ENCODE data around the gene AGPAT1. TPM values are rescaled to one million over a fixed set of nuclear protein-coding genes. Genes with fewer than 3 reads are reported as not detected.
A peak's percentile ranks its signal among the peaks of the same experiment; 100 is the strongest.

Gene AGPAT1
- polyA plus RNA-seq, 1 of the 3 experiments (the other 2 are of a cell fraction): 118 TPM

GRCh38 chr6:32129297-32130088 lies 46.4 kb downstream of the AGPAT1 start:
- CTCF ChIA-PET: interaction anchor here (0.6 to 6.2 kb wide), 9 partner anchors 12 to 171 kb away, joined by 3 to 43 read pairs (median 5); partner anchors contain the start of gene TNXB
- Histone ChIP-seq H2AFZ (ENCODE audit: low read depth) (peak overlapping the region; percentile 89), H3K4me2 (peak overlapping the region; percentile 98), H3K4me1 (ENCODE audit: control insufficient read depth in 1 of 2, insufficient read depth in 2 of 2, low read depth in 1 of 2, low read length in 1 of 2) (peaks cover 18 to 22% of the 10 kb centered on the region in 2 experiments; a peak in 3 of 4 replicates), H3K27ac (ENCODE audit: low read depth in 2 of 2, low read length in 1 of 2) (peak overlapping the region; percentile 66 to 83), H3F3A (replicated peaks; ENCODE audit: insufficient read depth) (peaks cover 5% of the 10 kb centered on the region), H3K27me3 (ENCODE audit: insufficient read depth) (no peaks in the 10 kb centered on the region), H3K4me3 (ENCODE audit: low read depth in 2 of 2, low read length in 1 of 2) (peak overlapping the region; percentile 58 to 97), H3K79me2 (ENCODE audit: insufficient read depth) (peaks cover 33% of the 10 kb centered on the region; the same call in 1 of the 2 replicates), H4K20me1 (ENCODE audit: insufficient read depth) (no peaks in the 10 kb centered on the region), H3K36me3 (replicated peaks in 1 of 2; ENCODE audit: control insufficient read depth in 1 of 2, insufficient read depth in 2 of 2, low read length in 1 of 2) (peaks cover 9 to 10% of the 10 kb centered on the region in 2 experiments), H3K9me2 (no peaks in the 10 kb centered on the region), H3K9ac (peak overlapping the region; percentile 83), H3K9me3 (no peaks in the 10 kb centered on the region)
- POLR2A ChIA-PET: interaction anchor here (0.9 to 1.9 kb wide), 6 partner anchors 11 to 66 kb away, joined by 3 to 6 read pairs (median 3); partner anchors contain the start of gene AGPAT1
- WGBS (ENCODE audit: low lambda C conversion rate): 30% methylated on average over 20 of the region's 22 CpGs
- DNase-seq: no peak
- TF ChIP-seq POLR2AphosphoS5 (IDR thresholded peaks at IDR 0.05; ENCODE audit: low read depth, low read length): no peak
- TF ChIP-seq NFIC (IDR thresholded peaks at IDR 0.05; ENCODE audit: borderline replicate concordance): peak; percentile 86

- peak overlapping the region; percentile 98 for H3K4me2 ChIP-seq
- peak overlapping the region; percentile 58 to 97 for H3K4me3 ChIP-seq (ENCODE audit: low read depth in 2 of 2, low read length in 1 of 2)
- H3K9ac ChIP-seq: 0 out of 2 replicates have a peak overlapping the region, but pooled peaks have one; percentile 83
- H3K79me2 ChIP-seq (ENCODE audit: insufficient read depth): peaks cover 36% of the 10 kb centered on the region; the same call in 1 of the 2 replicates
- no peaks in the 10 kb centered on the region for H3K9me3 ChIP-seq
- H3K36me3 ChIP-seq (replicated peaks in 1 of 2; ENCODE audit: control insufficient read depth in 1 of 2, insufficient read depth in 2 of 2, low read length in 1 of 2): peaks cover 11 to 13% of the 10 kb centered on the region in 2 experiments
- H2AFZ ChIP-seq (ENCODE audit: low read depth): no peak overlapping the region
- 72% methylated on average over 7 of the region's 13 CpGs for WGBS (ENCODE audit: low lambda C conversion rate)
- peak overlapping the region; percentile 18 to 66; a peak in 2 of 4 replicates for H3K27ac ChIP-seq (ENCODE audit: low read depth in 2 of 2, low read length in 1 of 2)
- ChIA-PET CTCF (interaction anchor here (1.0 to 6.2 kb wide), 7 partner anchors 11 to 740 kb away, joined by 3 to 43 read pairs (median 6); partner anchors contain the start of gene TNXB), POLR2A (interaction anchor here (0.5 to 1.9 kb wide), 5 partner anchors 11 to 1422 kb away, joined by 3 to 6 read pairs (median 4); partner anchors contain the start of gene ZBTB12)
- peaks cover 18 to 22% of the 10 kb centered on the region in 2 experiments; a peak in 3 of 4 replicates for H3K4me1 ChIP-seq (ENCODE audit: control insufficient read depth in 1 of 2, insufficient read depth in 2 of 2, low read depth in 1 of 2, low read length in 1 of 2)
- peaks cover 5% of the 10 kb centered on the region for H3F3A ChIP-seq (replicated peaks; ENCODE audit: insufficient read depth)
- no peaks in the 10 kb centered on the region for H3K9me2 ChIP-seq
- no peaks in the 10 kb centered on the region for H4K20me1 ChIP-seq (ENCODE audit: insufficient read depth)
- no peak for DNase-seq
- no peaks in the 10 kb centered on the region for H3K27me3 ChIP-seq (ENCODE audit: insufficient read depth)
- TF ChIP-seq ZBTB33 (IDR thresholded peaks at IDR 0.05; ENCODE audit: borderline replicate concordance, low read depth) (no peak), FOXM1 (IDR thresholded peaks at IDR 0.05; ENCODE audit: low read depth) (no peak), POLR2AphosphoS5 (IDR thresholded peaks at IDR 0.05; ENCODE audit: low read depth, low read length) (no peak), NRF1 (IDR thresholded peaks at IDR 0.05; ENCODE audit: low read depth, low read length) (no peak), RAD21 (IDR thresholded peaks at IDR 0.05; ENCODE audit: low read length) (no peak), MEF2A (IDR thresholded peaks at IDR 0.05; ENCODE audit: borderline replicate concordance, low read depth) (no peak), YY1 (IDR thresholded peaks at IDR 0.05; ENCODE audit: low read depth) (no peak), FOSL2 (IDR thresholded peaks at IDR 0.05; ENCODE audit: borderline replicate concordance, low read depth) (no peak), CTCF (IDR thresholded peaks at IDR 0.05) (no peak), TCF12 (IDR thresholded peaks at IDR 0.05) (no peak), CHD2 (IDR thresholded peaks at IDR 0.05; ENCODE audit: low read length, partially characterized antibody) (no peak), FOXJ3 (CRISPR knock-in tag; IDR thresholded peaks at IDR 0.05) (no peak), RXRA (IDR thresholded peaks at IDR 0.05; ENCODE audit: borderline replicate concordance, low read depth) (no peak), MAX (IDR thresholded peaks at IDR 0.05; ENCODE audit: low read depth) (no peak), MXI1 (IDR thresholded peaks at IDR 0.05; ENCODE audit: low read depth, low read length) (no peak), PBX3 (IDR thresholded peaks at IDR 0.05) (no peak)
These were observed 47.1 kb downstream of the AGPAT1 start for GRCh38 chr6:32128751-32129296.

All from SK-N-SH (cell line).